Thyroid gland (tissue), 4 donors: ENCODE measurements around the gene RHOB.

Source experiments
- POLR2A ChIP-seq, 2 donors: fragments of 450-650 bp; IDR thresholded peaks; one replicate each; pipeline ENCODE4 v1.6.1; 2017; ENCODE audit warnings: antibody characterized with exemption in 2 of 2, mild to moderate bottlenecking in 2 of 2, moderate library complexity in 1 of 2
- TF ChIP-seq, protein P1 (sequence below), 6 experiments: fragments of 200-600 bp in 3 of 6; fragments of 450-650 bp in 3 of 6; sonication (generic) in 3 of 6; IDR thresholded peaks; one replicate each; pipeline ENCODE4 v1.5.1; 2016 to 2019; ENCODE audit warnings: antibody characterized with exemption in 6 of 6, mild to moderate bottlenecking in 2 of 6, inconsistent platforms in 1 of 6, moderate library complexity in 1 of 6

DNA sequence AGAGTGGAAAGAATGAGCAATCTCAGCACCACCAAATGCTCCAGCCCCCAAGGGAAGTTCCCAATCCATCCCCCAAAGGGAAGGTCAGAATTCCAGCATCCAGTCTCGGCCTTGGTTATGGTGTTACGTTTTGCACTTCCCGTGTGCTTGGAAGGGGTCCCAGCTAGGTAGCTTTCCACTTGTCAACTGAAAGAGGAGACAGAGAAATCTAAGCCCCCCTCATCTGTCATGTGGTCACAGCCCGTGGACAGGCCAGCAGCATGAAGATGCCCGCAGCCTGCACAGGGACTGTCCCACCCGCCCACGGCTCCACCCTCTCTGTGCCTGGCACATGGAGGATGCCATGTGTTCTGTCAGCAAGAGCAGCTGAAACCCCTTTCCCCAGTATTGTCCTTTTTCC is 32.1 kb downstream of the RHOB start:
- TF ChIP-seq, protein P1, sequence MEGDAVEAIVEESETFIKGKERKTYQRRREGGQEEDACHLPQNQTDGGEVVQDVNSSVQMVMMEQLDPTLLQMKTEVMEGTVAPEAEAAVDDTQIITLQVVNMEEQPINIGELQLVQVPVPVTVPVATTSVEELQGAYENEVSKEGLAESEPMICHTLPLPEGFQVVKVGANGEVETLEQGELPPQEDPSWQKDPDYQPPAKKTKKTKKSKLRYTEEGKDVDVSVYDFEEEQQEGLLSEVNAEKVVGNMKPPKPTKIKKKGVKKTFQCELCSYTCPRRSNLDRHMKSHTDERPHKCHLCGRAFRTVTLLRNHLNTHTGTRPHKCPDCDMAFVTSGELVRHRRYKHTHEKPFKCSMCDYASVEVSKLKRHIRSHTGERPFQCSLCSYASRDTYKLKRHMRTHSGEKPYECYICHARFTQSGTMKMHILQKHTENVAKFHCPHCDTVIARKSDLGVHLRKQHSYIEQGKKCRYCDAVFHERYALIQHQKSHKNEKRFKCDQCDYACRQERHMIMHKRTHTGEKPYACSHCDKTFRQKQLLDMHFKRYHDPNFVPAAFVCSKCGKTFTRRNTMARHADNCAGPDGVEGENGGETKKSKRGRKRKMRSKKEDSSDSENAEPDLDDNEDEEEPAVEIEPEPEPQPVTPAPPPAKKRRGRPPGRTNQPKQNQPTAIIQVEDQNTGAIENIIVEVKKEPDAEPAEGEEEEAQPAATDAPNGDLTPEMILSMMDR (IDR thresholded peaks at IDR 0.05) = no peak
- no peak for TF ChIP-seq POLR2A (IDR thresholded peaks at IDR 0.05)
